EH (cell line): Measurements from ENCODE around the gene STING1.
A peak's percentile ranks its signal among the peaks of the same experiment; 100 is the strongest.
"Not testable (repeated sequence)": the region's sequence is repeated elsewhere in the genome, so short reads cannot be mapped to it uniquely, and the experiment has no call there.

ENCODE experiments used
- DNase-seq: peaks from one replicate; pipeline ENCODE4 v3.0.0-alpha.2; 2015; ENCODE audit warnings: low read depth

Gene STING1

DNA sequence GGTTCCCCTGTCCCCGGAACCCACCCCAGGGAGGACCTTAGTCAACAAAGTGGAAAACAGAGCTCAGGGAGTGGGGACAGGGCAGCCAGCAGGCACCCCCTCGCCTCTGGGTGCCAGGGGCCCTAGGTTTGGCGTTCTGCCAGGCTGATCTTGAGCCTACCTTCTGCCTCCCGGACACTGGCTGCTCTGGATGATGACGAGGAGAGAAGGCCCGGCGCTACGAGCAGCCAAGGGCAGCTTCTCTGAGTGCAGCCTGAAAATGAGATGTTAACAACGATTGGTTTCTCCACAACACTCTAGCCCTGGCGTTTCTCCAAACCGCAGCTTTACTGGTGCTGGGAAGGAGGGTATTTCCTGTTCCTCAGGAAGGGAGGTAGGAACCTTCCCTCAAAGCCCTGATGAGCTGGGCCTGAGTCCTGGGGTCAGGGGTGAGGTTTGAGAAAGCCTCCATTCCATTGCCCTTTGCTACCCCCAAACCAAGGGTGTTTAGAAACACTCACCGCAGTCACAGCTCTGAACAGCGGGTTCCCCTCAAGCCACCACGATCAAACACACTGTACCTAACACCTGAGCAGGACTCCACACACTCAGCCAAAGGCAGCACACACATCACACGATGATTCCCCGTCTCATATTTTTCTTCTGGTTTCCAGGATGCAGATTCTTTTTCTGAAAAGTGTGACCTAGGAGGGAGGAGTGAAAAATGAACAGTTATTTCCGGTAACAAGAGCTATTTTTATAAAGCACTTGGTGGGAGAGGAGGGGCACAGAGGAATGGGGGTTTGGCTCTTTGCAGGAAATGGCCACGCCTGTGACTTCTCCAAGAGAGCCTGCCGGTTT, at the start of gene STING1:
Gene STING1 (minus strand): TSS at position 709 of the 840 bp plus-strand sequence. CDS start 1,054 bp downstream, outside the sequence.
- DNase-seq = peak; percentile 99

DNA sequence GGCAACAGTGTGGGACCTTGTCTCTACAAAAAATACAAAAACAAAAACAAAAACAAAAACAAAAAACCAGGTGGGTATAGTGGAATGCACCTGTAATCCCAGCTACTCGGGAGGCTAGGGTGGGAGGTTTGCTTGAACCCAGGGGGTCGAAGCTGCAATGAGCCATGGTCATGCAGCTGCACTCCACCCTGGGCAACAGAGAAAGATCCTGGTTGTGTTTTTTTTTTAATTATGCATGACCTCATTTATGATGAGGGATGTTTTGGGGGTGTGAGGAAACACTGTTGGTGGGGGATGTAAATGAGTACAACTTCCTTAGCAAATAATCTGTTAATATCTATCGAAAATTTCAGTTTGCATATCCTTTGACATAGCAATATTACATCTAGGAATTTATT, 49.2 kb upstream of the STING1 start:
- DNase-seq = no peak

DNA sequence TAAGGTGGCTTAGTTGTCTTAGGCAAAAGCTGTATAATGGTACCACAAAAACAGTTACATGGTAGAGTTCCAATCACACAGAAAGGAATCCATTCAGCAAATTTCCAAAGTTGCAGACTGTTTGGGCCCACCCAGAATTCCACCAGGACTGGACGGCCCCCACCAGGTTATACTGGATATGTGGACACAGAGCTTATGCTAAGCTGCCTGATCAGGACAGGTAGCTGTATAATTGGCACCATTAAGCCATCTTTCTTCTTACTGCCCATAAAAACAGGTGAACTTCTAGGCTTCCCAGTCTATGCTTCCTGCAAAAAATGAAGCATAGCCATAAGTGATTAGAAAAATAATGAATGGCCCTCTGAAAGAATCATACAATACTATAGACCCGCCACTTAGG, 47.5 kb upstream of the STING1 start:
- DNase-seq = not testable (repeated sequence)

DNA sequence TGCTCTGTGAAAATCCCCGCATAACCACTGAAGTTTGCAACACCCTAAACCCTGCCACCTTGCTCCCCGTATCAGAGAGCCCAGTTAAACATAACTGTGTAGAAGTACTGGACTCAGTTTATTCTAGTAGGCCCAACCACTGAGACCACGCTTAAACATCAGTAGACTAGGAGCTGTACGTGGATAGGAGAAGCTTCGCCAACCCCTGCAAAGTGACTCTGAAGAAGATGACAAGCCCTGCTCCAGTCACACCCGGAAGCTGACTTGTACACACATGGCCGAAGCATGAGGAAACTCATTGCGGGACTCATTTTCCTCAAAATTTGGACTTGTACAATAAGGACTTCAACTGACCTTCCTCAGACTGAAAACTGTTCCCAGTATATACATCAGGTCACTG, 46.1 kb upstream of the STING1 start:
- not testable (repeated sequence) for DNase-seq

DNA sequence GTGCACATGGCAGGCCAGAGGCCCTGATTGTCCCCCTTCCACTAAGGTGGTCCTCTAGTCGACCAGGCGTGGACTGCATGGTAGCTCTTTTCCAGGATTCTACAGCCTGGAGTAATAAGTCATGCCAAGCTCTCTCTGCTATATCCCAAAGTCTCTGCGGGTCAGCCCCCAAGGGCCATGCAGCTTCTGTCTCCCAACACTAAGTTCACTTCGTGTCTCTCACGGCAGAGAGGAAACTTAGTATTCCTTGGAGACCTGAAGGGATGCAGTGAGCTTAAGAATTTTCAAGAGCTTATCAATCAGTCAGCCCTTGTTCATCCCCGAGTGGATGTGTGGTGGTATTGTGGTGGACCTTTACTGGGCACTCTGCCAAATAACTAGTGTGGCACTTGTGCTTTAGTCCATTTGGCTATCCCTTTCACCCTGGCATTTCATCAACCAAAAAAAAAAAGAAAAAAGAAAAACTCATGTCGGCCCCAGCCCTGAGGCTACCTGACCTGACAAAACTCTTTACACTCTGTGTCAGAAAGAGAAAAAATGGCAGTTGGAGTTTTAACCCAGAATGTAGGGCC, 45.4 kb upstream of the STING1 start:
- DNase-seq = not testable (repeated sequence)

DNA sequence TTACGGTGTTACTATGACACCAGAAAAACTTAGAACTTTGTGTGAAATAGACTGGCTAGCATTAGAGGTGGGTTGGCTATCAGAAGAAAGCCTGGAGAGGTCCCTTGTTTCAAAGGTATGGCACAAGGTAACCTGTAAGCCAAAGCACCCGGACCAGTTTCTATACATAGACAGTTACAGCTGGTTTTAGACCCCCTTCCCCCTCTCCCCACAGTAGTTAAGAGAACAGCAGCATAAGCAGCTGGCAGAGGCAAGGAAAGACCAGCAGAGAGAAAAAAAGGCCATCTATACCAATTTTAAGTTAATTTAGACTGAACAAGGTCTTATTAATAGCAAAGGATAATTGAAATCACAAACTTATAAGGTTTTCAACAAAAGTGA, 44.5 kb upstream of the STING1 start:
- DNase-seq = not testable (repeated sequence)

DNA sequence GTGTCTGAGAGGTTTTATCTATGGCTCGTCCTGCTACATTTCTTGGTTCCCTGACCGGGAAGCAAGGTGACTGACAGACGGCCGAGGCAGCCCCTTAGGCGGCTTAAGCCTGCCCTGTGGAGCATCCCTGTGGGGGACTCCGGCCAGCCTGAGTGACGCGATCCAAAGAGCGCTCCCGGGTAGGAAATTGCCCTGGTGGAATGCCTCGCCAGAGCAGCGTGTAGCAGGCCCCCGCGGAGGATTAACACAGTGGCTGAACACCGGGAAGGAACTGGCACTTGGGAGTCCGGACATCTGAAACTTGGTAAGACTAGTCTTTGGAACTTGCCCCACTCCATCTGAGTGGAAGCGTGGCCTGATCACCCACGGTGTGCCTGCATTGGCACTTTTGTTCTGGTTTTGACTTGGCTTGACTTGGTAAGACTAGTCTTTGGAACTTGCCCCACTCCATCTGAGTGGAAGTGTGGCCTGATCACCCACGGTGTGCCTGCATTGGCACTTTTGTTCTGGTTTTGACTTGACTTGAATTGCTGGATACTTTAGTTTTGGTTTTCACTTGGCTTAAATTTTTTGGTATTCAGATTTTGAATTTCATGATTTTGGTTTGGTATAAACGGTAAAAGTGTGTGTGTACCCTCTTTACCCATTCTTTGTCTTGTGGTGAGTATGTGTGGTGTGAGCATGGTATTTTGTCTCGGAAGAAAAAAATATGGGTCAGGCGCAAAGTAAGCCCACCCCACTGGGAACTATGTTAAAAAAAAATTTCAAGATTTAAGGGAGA, 43.9 kb upstream of the STING1 start:
- not testable (repeated sequence) for DNase-seq

DNA sequence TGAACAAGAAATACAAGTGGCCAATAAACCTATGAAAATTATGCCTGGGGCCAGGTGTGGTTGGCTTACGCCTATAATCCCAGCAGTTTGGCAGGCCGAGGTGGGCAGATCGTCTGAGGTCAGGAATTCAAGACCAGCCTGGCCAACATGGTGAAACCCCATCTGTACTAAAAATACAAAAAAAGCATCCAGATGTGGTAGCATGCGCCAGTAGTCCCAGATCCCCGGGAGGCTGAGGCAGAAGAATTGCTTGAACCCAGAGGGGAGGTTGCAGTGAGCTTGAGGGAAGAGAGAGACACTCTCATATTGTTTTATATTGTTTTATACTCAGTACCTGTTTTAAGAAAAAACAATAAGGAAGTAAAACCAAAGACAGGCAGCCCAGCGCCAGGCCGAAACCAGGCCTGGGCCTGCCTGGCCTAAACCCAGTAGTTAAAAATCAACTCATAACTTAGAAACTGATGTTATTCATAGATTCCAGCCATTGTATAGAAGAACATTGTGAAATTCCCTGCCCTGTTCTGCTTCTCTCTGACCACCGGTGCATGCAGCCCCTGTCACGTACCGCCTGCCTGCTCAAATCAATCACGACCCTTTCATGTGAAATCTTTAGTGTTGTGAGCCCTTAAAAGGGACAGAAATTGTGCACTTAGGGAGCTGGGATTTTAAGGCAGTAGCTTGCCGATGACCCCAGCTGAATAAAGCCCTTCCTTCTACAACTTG, 43.2 kb upstream of the STING1 start:
- not testable (repeated sequence) for DNase-seq

DNA sequence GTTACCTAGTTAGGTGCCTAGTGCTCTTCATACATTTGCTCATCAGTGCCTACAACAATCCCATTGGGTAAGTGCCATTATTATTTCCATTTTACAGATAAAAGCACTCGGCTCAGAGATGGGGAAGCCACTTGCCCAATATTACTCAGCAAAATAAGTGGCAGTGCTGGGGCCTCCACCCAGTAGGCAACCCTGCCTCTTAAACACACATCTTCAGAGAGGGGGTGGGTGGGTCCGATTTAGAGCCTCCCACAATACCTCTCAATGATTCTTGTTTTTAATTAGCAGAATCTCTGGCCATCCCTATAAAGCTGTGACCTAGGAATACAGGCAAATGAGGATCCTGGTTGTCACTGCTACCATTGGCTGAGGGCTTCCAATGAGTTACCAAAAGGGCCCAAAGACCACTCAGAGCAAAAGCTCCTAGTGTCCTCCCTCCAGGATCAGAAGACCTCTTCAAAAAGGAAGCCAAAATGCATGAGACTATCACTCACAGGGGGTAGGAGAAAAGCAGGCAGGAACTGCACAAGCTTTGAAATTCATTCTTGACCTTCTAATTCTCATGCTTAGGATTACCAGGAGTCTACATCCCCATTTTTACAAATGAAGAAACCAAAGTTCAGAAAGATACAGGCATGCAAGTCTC, 42.5 kb upstream of the STING1 start:
- no peak for DNase-seq

DNA sequence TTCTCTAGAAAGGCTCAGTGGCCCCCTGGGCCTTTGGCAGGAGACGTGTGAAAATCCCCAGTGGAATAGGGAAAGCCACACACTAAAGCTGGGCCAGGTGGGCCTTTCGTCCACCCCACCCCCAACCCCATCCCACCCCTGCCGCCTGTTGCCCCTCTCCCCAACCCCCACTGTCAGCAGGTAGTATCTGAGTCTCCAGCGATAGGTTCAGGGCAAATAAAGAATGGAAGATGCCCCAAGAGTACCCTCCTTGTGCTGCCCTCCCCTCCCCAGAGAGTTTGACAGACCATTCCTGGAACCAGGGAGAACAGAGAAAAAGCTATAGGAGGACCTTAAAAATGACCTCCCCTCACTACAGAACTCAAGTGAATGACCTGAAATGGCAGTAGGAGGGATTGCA, 41.9 kb upstream of the STING1 start:
- no peak for DNase-seq

DNA sequence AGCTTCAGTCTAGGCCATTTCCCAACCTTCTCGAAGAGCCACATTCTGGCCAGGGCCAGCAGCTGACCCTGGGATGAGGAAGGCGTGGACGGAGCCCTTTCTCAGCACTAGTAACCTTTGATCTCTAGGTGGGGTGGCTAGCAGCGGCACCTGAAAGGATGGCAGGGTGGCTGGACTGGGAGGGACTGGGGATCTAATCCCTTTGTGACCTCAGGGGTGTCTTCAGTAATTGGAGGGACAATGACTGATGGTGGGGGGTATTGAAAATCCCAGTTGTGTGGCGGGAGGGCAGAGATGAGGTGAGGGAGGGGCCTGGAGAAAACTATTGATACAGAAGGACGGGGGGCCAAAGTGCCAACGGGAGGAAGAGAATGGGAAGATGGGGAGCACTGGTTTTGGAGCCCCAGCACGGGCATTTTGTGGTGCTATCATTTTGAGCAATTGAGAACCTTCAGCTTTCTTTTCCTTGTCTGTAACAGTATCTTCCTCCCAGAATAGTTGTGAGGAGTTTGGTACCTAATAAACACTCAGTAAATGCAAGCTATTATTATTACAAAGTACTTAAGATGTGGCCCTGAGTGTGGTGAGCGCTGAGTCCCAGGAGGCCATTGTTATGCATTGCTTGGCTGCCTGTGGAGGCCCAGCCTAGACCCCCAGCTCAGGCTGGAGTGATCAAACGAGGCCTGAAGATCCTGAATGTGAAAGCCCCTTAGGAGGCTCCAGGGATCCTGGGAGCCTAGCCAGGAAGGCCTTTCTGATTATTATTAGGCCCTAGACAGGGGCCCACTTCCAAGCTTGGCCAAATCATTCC, 41.3 kb upstream of the STING1 start:
- no peak for DNase-seq

DNA sequence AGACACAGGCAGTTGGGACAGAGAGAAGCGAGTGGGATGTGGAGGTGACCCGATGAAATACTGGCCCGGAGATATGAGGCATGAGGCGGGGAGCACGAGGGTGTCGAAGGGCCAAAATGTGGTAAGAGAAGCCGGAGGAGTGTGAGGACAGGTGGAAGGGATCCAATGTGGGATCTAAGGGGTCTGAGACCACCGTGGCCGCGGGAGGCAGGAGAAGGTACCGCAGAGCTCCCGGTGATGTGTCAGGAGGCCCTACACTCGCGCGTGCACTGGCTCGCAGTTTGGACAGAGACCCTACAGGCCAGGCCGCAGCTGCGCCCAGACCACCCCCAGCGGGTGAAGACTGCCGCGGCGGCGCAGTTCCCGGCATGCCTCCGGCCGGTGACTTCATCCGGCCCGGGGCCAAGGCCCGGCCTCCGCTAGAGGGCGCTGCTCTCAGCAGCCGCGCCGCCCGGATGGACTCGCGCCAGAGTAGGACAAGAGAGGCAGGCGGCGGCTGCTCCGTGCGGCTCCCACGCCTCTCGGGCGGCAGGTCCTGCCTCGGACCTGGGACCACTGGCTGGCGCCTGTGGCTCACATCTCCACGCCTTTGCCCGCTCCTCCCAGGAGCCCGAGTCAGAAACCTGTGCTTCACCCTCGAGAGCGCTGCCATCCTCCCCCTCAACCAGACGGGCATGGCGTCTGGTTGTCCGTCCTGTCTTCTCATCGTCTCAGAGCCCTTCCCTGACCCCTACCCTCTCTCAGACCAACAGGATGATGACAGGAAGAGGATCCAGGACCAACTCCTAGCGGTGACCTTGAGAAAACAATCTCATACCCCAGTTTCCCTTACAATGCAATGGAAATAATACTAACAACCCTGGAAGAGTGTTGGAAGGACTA, 35.4 kb upstream of the STING1 start:
- peak; percentile 84 for DNase-seq

DNA sequence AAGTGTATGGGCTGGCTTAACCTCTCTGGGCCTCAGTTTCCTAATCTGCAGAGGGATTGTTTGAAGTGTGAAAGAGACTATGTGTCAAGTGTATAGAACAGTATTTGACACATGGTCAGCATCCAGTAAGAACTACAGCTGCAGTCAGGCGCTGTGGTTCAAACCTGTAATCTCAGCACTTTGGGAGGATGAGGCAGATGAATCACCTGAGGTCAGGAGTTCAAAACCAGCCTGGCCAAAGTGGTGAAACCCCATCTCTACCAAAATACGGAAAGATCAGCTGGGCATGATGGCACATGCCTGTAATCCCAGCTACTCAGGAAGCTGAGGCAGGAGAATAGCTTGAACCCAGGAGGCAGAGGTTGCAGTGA, 31.9 kb upstream of the STING1 start:
- DNase-seq = no peak

DNA sequence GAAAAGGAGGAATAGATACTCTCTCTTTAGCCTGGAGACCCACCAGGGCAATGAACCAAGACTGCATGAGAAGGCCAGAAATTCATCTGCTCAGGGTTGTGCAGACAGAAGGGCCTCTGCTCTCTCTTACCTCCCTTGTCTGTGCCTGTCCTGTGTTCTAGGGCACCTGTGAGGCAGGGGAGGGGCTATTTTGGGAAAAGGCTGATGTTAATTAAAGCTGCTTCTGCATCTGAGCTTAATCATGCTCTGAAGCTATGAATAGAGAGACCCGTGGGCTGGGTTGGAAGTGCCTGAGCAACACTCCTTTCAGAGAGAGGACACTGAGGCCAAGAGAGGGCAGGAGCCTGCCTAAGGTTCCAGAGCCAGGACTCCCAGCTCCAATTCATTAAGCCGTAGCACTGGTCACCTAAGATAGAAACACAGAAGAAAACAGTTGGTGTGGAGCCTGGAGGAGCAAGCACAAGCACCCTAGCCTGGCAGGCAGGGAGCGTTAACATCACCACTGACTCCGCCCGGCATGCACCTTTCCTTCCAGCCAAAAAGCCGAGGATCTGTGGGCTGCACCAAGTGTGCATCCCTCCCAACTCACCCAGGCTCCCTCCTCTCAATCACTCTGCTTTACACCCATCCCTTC, 31.4 kb upstream of the STING1 start:
- DNase-seq = no peak

DNA sequence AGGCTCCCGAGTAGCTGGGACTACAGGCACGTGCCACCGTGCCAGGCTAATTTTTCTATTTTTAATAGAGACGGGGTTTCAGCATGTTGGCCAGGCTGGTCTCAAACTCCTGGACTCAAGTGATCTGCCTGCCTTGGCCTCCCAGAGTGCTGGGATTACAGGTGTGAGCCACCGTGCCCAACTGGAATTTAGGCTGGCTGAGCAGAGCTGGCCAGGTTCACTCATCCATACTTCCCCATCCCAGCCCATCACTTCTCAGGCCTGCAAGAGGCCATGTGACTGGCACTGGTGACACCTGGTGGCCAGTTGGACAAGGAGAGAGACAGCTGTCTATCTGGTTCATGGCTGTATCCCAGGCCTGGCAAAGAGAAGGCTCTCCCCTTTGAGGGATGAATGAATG, 30.9 kb upstream of the STING1 start:
- peak; percentile 85 for DNase-seq

DNA sequence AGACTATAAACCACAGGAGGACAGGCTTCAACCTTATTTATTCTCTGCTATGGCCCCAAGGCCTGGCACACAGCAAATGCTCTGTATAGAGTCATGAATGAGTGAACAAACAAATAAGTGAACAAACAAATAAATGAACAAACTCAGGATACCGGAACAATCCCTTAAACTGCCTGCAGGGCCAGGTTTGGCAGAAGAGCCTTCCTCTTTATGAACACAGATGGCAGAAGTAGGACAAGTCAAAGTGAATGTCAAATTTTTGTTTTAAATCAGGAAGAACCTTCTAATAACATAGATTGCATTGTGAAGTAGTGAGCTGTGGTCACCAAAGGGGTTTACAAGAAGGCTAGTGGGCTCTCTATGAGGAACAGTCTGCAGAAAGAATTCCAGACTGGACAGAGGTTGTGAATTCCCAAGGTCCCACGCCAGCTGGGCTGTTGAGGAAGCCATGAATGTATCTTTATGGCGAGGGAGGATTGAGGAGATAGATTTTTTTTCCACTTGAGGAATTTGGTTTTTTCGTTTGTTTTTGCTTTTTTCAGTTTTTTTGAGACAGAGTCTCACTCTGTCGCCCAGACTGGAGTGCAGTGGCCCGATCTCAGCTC, 30.3 kb upstream of the STING1 start:
- no peak for DNase-seq

DNA sequence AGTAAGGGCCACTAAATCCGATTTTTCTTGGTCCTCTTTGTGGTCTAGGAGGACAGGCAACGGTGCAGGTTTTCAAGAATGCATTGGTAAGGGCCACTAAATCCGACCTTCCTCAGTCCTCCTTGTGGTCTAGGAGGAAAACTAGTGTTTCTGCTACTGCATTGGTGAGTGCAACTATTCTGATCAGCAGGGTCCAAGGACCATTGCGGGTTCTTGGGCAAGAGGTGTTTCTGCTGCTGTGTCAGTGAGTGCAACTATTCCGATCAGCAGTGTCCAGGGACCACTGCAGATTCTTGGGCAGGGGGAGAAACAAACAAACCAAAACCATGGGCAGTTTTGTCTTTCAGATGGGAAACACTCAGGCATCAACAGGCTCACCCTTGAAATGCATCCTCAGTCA, 22.2 kb upstream of the STING1 start:
- DNase-seq = not testable (repeated sequence)

DNA sequence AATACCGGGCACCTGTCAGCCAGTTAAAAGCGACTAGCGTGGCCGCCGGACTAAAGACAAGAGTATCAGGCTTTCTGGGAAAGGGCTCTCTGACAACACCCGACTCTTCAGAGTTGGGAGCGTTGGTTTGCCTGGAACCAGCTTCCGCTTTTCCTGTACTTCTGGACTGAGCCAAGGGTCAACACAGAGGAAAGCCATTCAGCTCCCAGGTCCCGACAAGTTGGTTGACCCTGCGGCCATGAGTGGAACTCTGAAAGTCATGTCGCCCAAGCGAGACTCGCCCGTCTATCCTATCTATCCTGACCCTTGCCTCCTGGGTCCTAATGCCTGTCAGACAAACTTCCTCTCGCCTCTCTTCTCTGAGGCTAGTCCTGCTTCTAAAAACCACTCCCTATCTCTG, 21.3 kb upstream of the STING1 start:
- DNase-seq = not testable (repeated sequence)
